MM.1S (cell line): ENCODE results near the gene VAPB.

Experiments
- DNase-seq: peaks from one replicate; pipeline ENCODE4 v3.0.0-alpha.2; 2015
- H2AFZ ChIP-seq: fragments of 300-600 bp; sonication (generic); 2 replicates; pipeline ENCODE4 v1.6.0; 2016; ENCODE audit warnings: antibody characterized with exemption, low read length
- H3F3A ChIP-seq: fragments of 300-600 bp; sonication (generic); 2 replicates; pipeline ENCODE4 v1.6.1; 2016; ENCODE audit warnings: mild to moderate bottlenecking, antibody characterized with exemption, low read length, moderate library complexity, mixed read lengths; ENCODE audit not compliant: insufficient read depth
- H3K27ac ChIP-seq: fragments of 300-600 bp; sonication (generic); 2 replicates; pipeline ENCODE4 v1.5.1; 2016; ENCODE audit warnings: mild to moderate bottlenecking, low read length
- H3K27me3 ChIP-seq: fragments of 300-600 bp; sonication (generic); replicated peaks from 2 replicates; pipeline ENCODE4 v1.6.0; 2016; ENCODE audit warnings: low read length; ENCODE audit not compliant: insufficient read depth
- H3K36me3 ChIP-seq: fragments of 300-600 bp; sonication (generic); replicated peaks from 2 replicates; pipeline ENCODE4 v1.6.1; 2016; ENCODE audit warnings: mild to moderate bottlenecking, low read length, mixed read lengths; ENCODE audit not compliant: insufficient read depth
- H3K4me1 ChIP-seq: fragments of 300-600 bp; sonication (generic); 2 replicates; pipeline ENCODE4 v1.6.1; 2016; ENCODE audit warnings: low read length, mixed read lengths
- H3K4me2 ChIP-seq: fragments of 300-600 bp; sonication (generic); 2 replicates; pipeline ENCODE4 v1.6.0; 2016; ENCODE audit warnings: low read depth, low read length
- H3K4me3 ChIP-seq: fragments of 300-600 bp; sonication (generic); 2 replicates; pipeline ENCODE4 v1.5.1; 2016; ENCODE audit warnings: low read length, mixed read lengths
- H3K79me2 ChIP-seq: fragments of 300-600 bp; sonication (generic); 2 replicates; pipeline ENCODE4 v1.6.1; 2016; ENCODE audit warnings: mixed run types, low read length, mixed read lengths
- H3K9ac ChIP-seq: fragments of 300-600 bp; sonication (generic); 2 replicates; pipeline ENCODE4 v1.6.1; 2016; ENCODE audit warnings: low read length, mixed read lengths
- H3K9me2 ChIP-seq: fragments of 300-600 bp; sonication (generic); replicated peaks from 2 replicates; pipeline ENCODE4 v1.6.1; 2016; ENCODE audit warnings: mild to moderate bottlenecking, low read length, mixed read lengths; ENCODE audit not compliant: insufficient read depth
- H3K9me3 ChIP-seq: fragments of 300-600 bp; sonication (generic); replicated peaks from 2 replicates; pipeline ENCODE4 v1.6.1; 2016; ENCODE audit warnings: mild to moderate bottlenecking, low read length, mixed read lengths; ENCODE audit not compliant: insufficient read depth
- H4K20me1 ChIP-seq: fragments of 300-600 bp; sonication (generic); 2 replicates; pipeline ENCODE4 v1.6.1; 2016; ENCODE audit warnings: mild to moderate bottlenecking, low read length, moderate library complexity, mixed read lengths; ENCODE audit not compliant: insufficient read depth
- CTCF ChIP-seq: fragments of 300-600 bp; sonication (generic); IDR thresholded peaks from 2 replicates; pipeline ENCODE4 v1.5.1; 2016; ENCODE audit warnings: antibody characterized with exemption, low read length, mixed read lengths
- EZH2 ChIP-seq: fragments of 300-600 bp; sonication (generic); optimal IDR thresholded peaks from 2 replicates; pipeline ENCODE3; 2017; ENCODE audit warnings: low read depth, mild to moderate bottlenecking, antibody characterized with exemption, low read length, mixed read lengths
- EZH2phosphoT487 ChIP-seq: fragments of 300-600 bp; sonication (generic); IDR thresholded peaks from 2 replicates; pipeline ENCODE4 v1.6.1; 2018; ENCODE audit warnings: antibody characterized with exemption, low read length

The VAPB gene

DNA sequence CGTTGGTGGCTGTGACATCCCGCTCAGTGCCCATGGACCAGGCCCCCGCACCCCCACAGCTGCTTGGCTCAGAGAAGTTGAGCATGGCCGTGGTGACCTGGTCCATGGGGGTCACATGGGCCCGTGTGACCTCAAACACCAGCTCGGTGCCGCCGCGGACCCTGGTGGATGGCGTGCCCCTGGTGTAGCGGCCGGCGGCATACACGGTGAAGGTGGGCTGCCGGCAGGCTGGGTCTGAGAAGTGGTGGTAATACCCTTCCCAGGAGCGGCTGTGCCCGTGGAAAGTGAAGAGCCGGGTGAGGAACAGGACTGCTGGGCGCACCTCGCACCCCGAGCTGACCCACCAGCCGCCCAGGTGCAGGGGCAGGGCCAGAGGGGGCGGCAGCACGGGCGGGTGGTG, 72.1 kb downstream of the VAPB start:
- Histone ChIP-seq H3K79me2 (no peaks in the 10 kb centered on the region), H3K27ac (no peak overlapping the region), H3K9me2 (no peaks in the 10 kb centered on the region), H3K36me3 (no peaks in the 10 kb centered on the region), H3K4me3 (no peak overlapping the region), H3K4me1 (peaks cover 13% of the 10 kb centered on the region; the same call in 1 of the 2 replicates), H3K9me3 (no peaks in the 10 kb centered on the region), H3K27me3 (no peaks in the 10 kb centered on the region), H2AFZ (no peak overlapping the region), H3K4me2 (no peak overlapping the region), H3K9ac (no peak overlapping the region), H3F3A (no peaks in the 10 kb centered on the region), H4K20me1 (no peaks in the 10 kb centered on the region)
- no peak for TF ChIP-seq EZH2
- TF ChIP-seq CTCF = no peak
- TF ChIP-seq EZH2phosphoT487 = no peak
- DNase-seq = no peak

- no peak overlapping the region for H3K4me3 ChIP-seq
- no peak overlapping the region for H3K4me2 ChIP-seq
- H3K27ac ChIP-seq = no peak overlapping the region
- H3K9me2 ChIP-seq = no peaks in the 10 kb centered on the region
- H4K20me1 ChIP-seq = no peaks in the 10 kb centered on the region
- no peaks in the 10 kb centered on the region for H3K9me3 ChIP-seq
- no peaks in the 10 kb centered on the region for H3K36me3 ChIP-seq
- no peaks in the 10 kb centered on the region for H3K79me2 ChIP-seq
- no peaks in the 10 kb centered on the region for H3F3A ChIP-seq
- TF ChIP-seq CTCF (no peak), EZH2 (no peak), EZH2phosphoT487 (no peak)
- peaks cover 13% of the 10 kb centered on the region; the same call in 1 of the 2 replicates for H3K4me1 ChIP-seq
- no peak for DNase-seq
- no peaks in the 10 kb centered on the region for H3K27me3 ChIP-seq
- no peak overlapping the region for H2AFZ ChIP-seq
- no peak overlapping the region for H3K9ac ChIP-seq
These were observed 72.9 kb downstream of the VAPB start for GRCh38 chr20:58461899-58462298.

GRCh38 chr20:58463256-58463655, 74.2 kb downstream of the VAPB start:
- no peak overlapping the region for H3K27ac ChIP-seq
- no peak overlapping the region for H3K4me3 ChIP-seq
- no peaks in the 10 kb centered on the region for H3K36me3 ChIP-seq
- no peaks in the 10 kb centered on the region for H3K79me2 ChIP-seq
- no peaks in the 10 kb centered on the region for H3K9me2 ChIP-seq
- H3K4me1 ChIP-seq = peaks cover 9% of the 10 kb centered on the region; the same call in 1 of the 2 replicates
- no peak for DNase-seq
- H4K20me1 ChIP-seq = no peaks in the 10 kb centered on the region
- TF ChIP-seq CTCF (no peak), EZH2phosphoT487 (no peak), EZH2 (no peak)
- no peaks in the 10 kb centered on the region for H3K27me3 ChIP-seq
- H3K9ac ChIP-seq = no peak overlapping the region
- no peak overlapping the region for H2AFZ ChIP-seq
- H3K4me2 ChIP-seq = no peak overlapping the region
- H3F3A ChIP-seq = no peaks in the 10 kb centered on the region
- H3K9me3 ChIP-seq = no peaks in the 10 kb centered on the region
